ENCODE measurements around the gene SLC35F3.

GRCh38 chr1:234168061-234168724 is 263.7 kb downstream of the SLC35F3 start:
- TF ChIP-seq EGR1 (IDR thresholded peaks at IDR 0.05) = no peak
- no peak for TF ChIP-seq ZBTB7A (IDR thresholded peaks at IDR 0.05; ENCODE audit: low read depth)
- TF ChIP-seq RAD21 (IDR thresholded peaks at IDR 0.05; ENCODE audit: low read depth) = no peak
- TF ChIP-seq YY1 (IDR thresholded peaks at IDR 0.05; ENCODE audit: low read depth) = no peak
- TF ChIP-seq NFIC (IDR thresholded peaks at IDR 0.05) = no peak
- no peak for TF ChIP-seq REST (IDR thresholded peaks at IDR 0.05; ENCODE audit: low read depth)
- TF ChIP-seq TAF1 (IDR thresholded peaks at IDR 0.05; ENCODE audit: low read depth) = no peak
- TF ChIP-seq MAX (IDR thresholded peaks at IDR 0.05) = no peak
- no peak for TF ChIP-seq CREB1 (IDR thresholded peaks at IDR 0.05; ENCODE audit: low read depth)
- TF ChIP-seq CEBPB (IDR thresholded peaks at IDR 0.05) = no peak
- no peak for TF ChIP-seq EP300 (IDR thresholded peaks at IDR 0.05; ENCODE audit: borderline replicate concordance)
- no peak for TF ChIP-seq TCF12 (IDR thresholded peaks at IDR 0.05; ENCODE audit: low read depth)
- no peak for TF ChIP-seq TEAD4 (IDR thresholded peaks at IDR 0.05)

Data from Ishikawa (cell line).